Rectal smooth muscle tissue (tissue), 1 donor: ENCODE measurements around the gene USP1.

Experiments used
- H3K27ac ChIP-seq: one replicate; pipeline ENCODE4 v1.7.0; 2013; ENCODE audit warnings: low read depth, low read length, inconsistent platforms
- H3K27me3 ChIP-seq: one replicate; pipeline ENCODE4 v1.7.0; 2013; ENCODE audit warnings: low read length; ENCODE audit not compliant: control insufficient read depth, insufficient read depth
- H3K36me3 ChIP-seq: one replicate; pipeline ENCODE4 v1.7.0; 2013; ENCODE audit warnings: low read length; ENCODE audit not compliant: control insufficient read depth, insufficient read depth
- H3K4me1 ChIP-seq: one replicate; pipeline ENCODE4 v1.7.0; 2013; ENCODE audit warnings: low read length; ENCODE audit not compliant: control insufficient read depth, insufficient read depth
- H3K4me3 ChIP-seq: one replicate; pipeline ENCODE4 v1.7.0; 2013; ENCODE audit warnings: low read length
- H3K9ac ChIP-seq: one replicate; pipeline ENCODE4 v1.7.0; 2013; ENCODE audit warnings: low read length

USP1 gene

GRCh38 chr1:62433861-62434617 is 2.8 kb upstream of the USP1 start:
- H3K4me1 ChIP-seq: peaks cover 9% of the 10 kb centered on the region
- no peak overlapping the region for H3K27ac ChIP-seq
- no peaks in the 10 kb centered on the region for H3K36me3 ChIP-seq
- H3K9ac ChIP-seq: no peak overlapping the region
- H3K27me3 ChIP-seq: no peaks in the 10 kb centered on the region
- no peak overlapping the region for H3K4me3 ChIP-seq

- no peak overlapping the region for H3K27ac ChIP-seq
Observed at GRCh38 chr1:62434618-62435001, 2.2 kb upstream of the USP1 start.

GRCh38 chr1:62435231-62436038 is 1.4 kb upstream of the USP1 start:
- Histone ChIP-seq H3K27me3 (no peaks in the 10 kb centered on the region), H3K4me1 (peaks cover 9% of the 10 kb centered on the region), H3K27ac (peak overlapping the region; percentile 99), H3K4me3 (peak overlapping the region; percentile 87), H3K36me3 (no peaks in the 10 kb centered on the region), H3K9ac (peak overlapping the region; percentile 100)

More at GRCh38 chr1:62434618-62435001, 2.2 kb upstream of the USP1 start:
- Histone ChIP-seq H3K9ac (no peak overlapping the region), H3K27me3 (no peaks in the 10 kb centered on the region), H3K4me3 (no peak overlapping the region), H3K4me1 (peaks cover 9% of the 10 kb centered on the region), H3K36me3 (no peaks in the 10 kb centered on the region)

DNA sequence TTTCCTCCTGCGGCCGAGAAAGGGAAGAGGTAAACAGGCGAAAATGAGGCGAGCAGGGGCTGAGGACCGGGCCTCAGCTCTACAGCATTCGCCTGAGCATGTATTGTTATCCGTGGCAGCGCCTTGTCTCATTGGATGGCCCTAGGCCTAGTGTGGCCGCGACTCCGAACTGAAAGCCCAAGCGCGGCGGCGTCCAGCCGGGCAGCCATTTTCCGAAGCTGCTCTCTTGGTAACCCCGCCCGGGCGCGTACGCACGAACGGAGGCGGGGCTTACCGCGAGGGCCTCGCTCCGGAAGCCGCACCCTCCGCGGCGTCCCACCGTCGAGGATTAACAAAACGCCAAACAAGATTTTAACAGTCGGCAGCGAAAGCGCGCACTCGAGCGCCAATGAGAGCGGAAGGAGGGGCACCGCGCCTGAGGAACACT is 797 bp upstream of the USP1 start:
- H3K36me3 ChIP-seq: no peaks in the 10 kb centered on the region
- peak overlapping the region; percentile 87 for H3K4me3 ChIP-seq
- peak overlapping the region; percentile 100 for H3K9ac ChIP-seq
- peaks cover 9% of the 10 kb centered on the region for H3K4me1 ChIP-seq
- no peaks in the 10 kb centered on the region for H3K27me3 ChIP-seq
- H3K27ac ChIP-seq: peak overlapping the region; percentile 99

DNA sequence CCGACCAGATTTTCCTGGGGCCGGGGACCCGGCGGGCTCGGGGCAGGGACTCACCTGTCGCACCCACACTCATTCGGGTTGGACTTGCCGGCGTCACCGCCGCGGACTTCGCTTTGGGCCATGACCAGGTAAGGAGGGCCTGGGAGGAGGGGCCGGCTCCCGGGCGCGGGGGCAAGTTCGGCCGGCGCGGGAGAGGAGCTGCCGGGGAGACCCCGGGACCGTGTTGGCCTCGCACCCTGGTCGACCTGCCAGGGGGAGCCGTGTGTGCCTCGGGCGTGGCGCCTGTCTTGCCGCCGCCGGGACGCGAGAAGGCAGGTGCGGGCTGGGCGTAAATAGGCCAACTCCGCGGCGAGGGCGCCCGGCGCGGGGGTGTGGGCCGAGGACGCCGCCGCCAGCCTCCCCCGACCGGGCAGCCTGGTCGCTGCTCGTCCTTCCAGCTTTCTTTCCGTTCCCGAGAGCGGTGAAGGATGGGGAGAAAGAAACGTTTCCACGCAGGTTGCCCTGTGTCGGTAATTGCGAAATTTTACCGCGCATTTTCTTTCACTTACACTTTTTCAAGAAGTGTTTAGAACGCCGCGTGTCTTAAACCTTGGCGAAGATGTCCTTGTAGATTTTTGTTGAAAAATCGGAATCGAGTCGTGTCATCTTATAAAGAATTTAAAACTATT is 558 bp downstream of the USP1 start:
- H3K27ac ChIP-seq: peak overlapping the region; percentile 99
- peak overlapping the region; percentile 69 for H3K9ac ChIP-seq
- peak overlapping the region; percentile 87 for H3K4me3 ChIP-seq
- H3K27me3 ChIP-seq: no peaks in the 10 kb centered on the region
- H3K4me1 ChIP-seq: peaks cover 9% of the 10 kb centered on the region
- H3K36me3 ChIP-seq: peaks cover 5% of the 10 kb centered on the region

- Histone ChIP-seq H3K27ac (no peak overlapping the region), H3K9ac (no peak overlapping the region), H3K36me3 (peaks cover 5% of the 10 kb centered on the region), H3K27me3 (no peaks in the 10 kb centered on the region), H3K4me1 (peaks cover 9% of the 10 kb centered on the region), H3K4me3 (peak overlapping the region; percentile 87)
Observed at GRCh38 chr1:62438163-62438562, 1.3 kb downstream of the USP1 start.

DNA sequence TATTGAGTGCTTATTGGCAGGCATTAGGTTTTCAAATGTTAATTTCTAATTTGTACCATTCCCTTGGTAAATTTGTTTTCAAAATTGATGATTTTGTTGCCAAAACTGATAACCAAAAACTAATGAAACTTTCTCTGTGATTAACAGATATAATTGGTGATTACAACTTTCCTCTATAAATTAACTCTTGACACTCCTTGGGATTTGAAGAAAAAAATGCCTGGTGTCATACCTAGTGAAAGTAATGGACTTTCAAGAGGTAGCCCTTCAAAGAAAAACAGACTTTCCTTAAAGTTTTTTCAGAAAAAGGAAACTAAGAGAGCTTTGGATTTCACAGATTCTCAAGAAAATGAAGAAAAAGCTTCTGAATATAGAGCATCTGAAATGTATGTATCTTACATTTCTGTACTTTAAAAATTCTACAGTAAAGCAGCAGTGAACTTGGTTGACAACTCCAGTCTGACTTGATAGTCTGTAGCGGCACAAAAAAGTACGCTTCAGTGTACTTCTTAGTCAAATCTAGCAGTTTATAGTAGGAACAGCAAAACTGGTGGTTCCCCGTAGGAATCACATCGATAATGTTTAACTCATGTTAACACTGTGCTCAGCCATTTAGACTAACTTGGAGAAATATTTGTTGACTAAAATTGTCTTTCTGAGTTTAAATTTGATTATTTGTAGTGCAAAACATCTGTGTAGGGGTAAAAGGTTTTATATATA is 3.0 kb downstream of the USP1 start:
- Histone ChIP-seq H3K4me3 (no peak overlapping the region), H3K9ac (no peak overlapping the region), H3K27me3 (no peaks in the 10 kb centered on the region), H3K4me1 (peaks cover 9% of the 10 kb centered on the region), H3K36me3 (peaks cover 8% of the 10 kb centered on the region), H3K27ac (no peak overlapping the region)

- no peak overlapping the region for H3K4me3 ChIP-seq
- no peak overlapping the region for H3K9ac ChIP-seq
- no peak overlapping the region for H3K27ac ChIP-seq
- no peaks in the 10 kb centered on the region for H3K27me3 ChIP-seq
- H3K4me1 ChIP-seq: no peaks in the 10 kb centered on the region
- peaks cover 13% of the 10 kb centered on the region for H3K36me3 ChIP-seq
Observed at GRCh38 chr1:62444701-62445100, 7.9 kb downstream of the USP1 start.

GRCh38 chr1:62448221-62448933 is 11.5 kb downstream of the USP1 start:
- H3K27ac ChIP-seq: no peak overlapping the region
- H3K36me3 ChIP-seq: peaks cover 11% of the 10 kb centered on the region
- H3K4me3 ChIP-seq: no peak overlapping the region
- no peaks in the 10 kb centered on the region for H3K4me1 ChIP-seq
- no peak overlapping the region for H3K9ac ChIP-seq
- no peaks in the 10 kb centered on the region for H3K27me3 ChIP-seq

GRCh38 chr1:62450301-62450700 is 13.5 kb downstream of the USP1 start:
- Histone ChIP-seq H3K9ac (no peak overlapping the region), H3K27me3 (no peaks in the 10 kb centered on the region), H3K27ac (no peak overlapping the region), H3K4me3 (no peak overlapping the region), H3K36me3 (peaks cover 13% of the 10 kb centered on the region), H3K4me1 (no peaks in the 10 kb centered on the region)

- peaks cover 13% of the 10 kb centered on the region for H3K36me3 ChIP-seq
Observed at GRCh38 chr1:62452951-62453350, 16.1 kb downstream of the USP1 start.

More at GRCh38 chr1:62452951-62453350, 16.1 kb downstream of the USP1 start:
- no peak overlapping the region for H3K4me3 ChIP-seq
- no peaks in the 10 kb centered on the region for H3K4me1 ChIP-seq
- H3K27ac ChIP-seq: no peak overlapping the region
- H3K9ac ChIP-seq: no peak overlapping the region
- no peaks in the 10 kb centered on the region for H3K27me3 ChIP-seq
